Measurements from ENCODE around the gene AGL.
"Not testable (repeated sequence)": the region's sequence is repeated elsewhere in the genome, so short reads cannot be mapped to it uniquely, and the experiment has no call there.

AGL gene

GRCh38 chr1:99886179-99886578, 36.0 kb downstream of the AGL start:
- no peak for TF ChIP-seq CTCF (conservative IDR thresholded peaks at IDR 0.05)
- peak overlapping the region; percentile 31; the same call in 1 of the 2 replicates for H3K27ac ChIP-seq

GRCh38 chr1:99886841-99887240, 36.7 kb downstream of the AGL start:
- H3K27ac ChIP-seq = peak overlapping the region; percentile 31
- no peak for TF ChIP-seq CTCF (conservative IDR thresholded peaks at IDR 0.05)

- TF ChIP-seq CTCF (conservative IDR thresholded peaks at IDR 0.05) = no peak
- no peak overlapping the region; the same call in 1 of the 2 replicates for H3K27ac ChIP-seq
These were observed 37.7 kb downstream of the AGL start for GRCh38 chr1:99887890-99888289.

- H3K27ac ChIP-seq = no peak overlapping the region
- no peak for TF ChIP-seq CTCF (conservative IDR thresholded peaks at IDR 0.05)
These were observed 41.8 kb downstream of the AGL start for GRCh38 chr1:99891997-99892396.

- not testable (repeated sequence) for H3K27ac ChIP-seq
These were observed 53.1 kb downstream of the AGL start for GRCh38 chr1:99903278-99903677.

GRCh38 chr1:99906535-99906934, 56.4 kb downstream of the AGL start:
- H3K27ac ChIP-seq = no peak overlapping the region
- no peak for TF ChIP-seq CTCF (conservative IDR thresholded peaks at IDR 0.05)

- no peak overlapping the region for H3K27ac ChIP-seq
- TF ChIP-seq CTCF (conservative IDR thresholded peaks at IDR 0.05) = no peak
These were observed 67.1 kb downstream of the AGL start for GRCh38 chr1:99917214-99917613.

- no peak for TF ChIP-seq CTCF (conservative IDR thresholded peaks at IDR 0.05)
- no peak overlapping the region for H3K27ac ChIP-seq
These were observed 69.1 kb downstream of the AGL start for GRCh38 chr1:99919220-99919619.

Measured in VCaP (cell line).